Cardiac muscle cell (in vitro differentiated cells and primary cell): ENCODE data around the gene LITAF. TPM values are rescaled to one million over a fixed set of nuclear protein-coding genes. Genes with fewer than 3 reads are reported as not detected.

Source experiments
- DNase-seq, 2 donors: peaks; one replicate each; pipeline versions ENCODE4 v3.0.0 to v3.0.0-alpha.2; 2010 to 2017; ENCODE audit warnings: low read depth in 1 of 2, low spot score in 1 of 2
- H3K27ac ChIP-seq: fragments of 200-600 bp; sonication (generic); 2 replicates; pipeline ENCODE4 v1.5.1; 2016
- H3K27me3 ChIP-seq: fragments of 200-600 bp; sonication (generic); 2 replicates; pipeline ENCODE4 v1.6.0; 2016; ENCODE audit warnings: control low read depth
- H3K36me3 ChIP-seq: fragments of 200-600 bp; sonication (generic); 2 replicates; pipeline ENCODE4 v1.5.1; 2016; ENCODE audit warnings: control low read depth
- H3K4me1 ChIP-seq: fragments of 200-600 bp; sonication (generic); 2 replicates; pipeline ENCODE4 v1.8.1; 2017; ENCODE audit warnings: low read depth, mild to moderate bottlenecking, mixed run types
- H3K4me3 ChIP-seq: fragments of 200-600 bp; sonication (generic); 2 replicates; pipeline ENCODE4 v1.5.1; 2016; ENCODE audit warnings: mild to moderate bottlenecking
- H3K9me3 ChIP-seq: fragments of 200-600 bp; sonication (generic); 2 replicates; pipeline ENCODE4 v1.5.1; 2017; ENCODE audit warnings: low read depth, mild to moderate bottlenecking, control low read depth
- CTCF ChIP-seq: IDR thresholded peaks from 2 replicates; pipeline ENCODE4 v1.5.1; 2012; ENCODE audit warnings: low read depth, mild to moderate bottlenecking, low read length
- polyA plus RNA-seq: library from polyadenylated mRNA; unstranded; fragments of >200 nt; fragmentation: Nextera tagmentation; extraction: Ambion mirVana; gene quantifications from 2 replicates; pipeline ENCODE4 v1.2.1, GENCODE V29; 2016
- total RNA-seq: library from RNA; depleted of rRNA; stranded (reverse); fragments of >200 nt; gene quantifications from 2 replicates; pipeline ENCODE4 v1.2.3, GENCODE V29; 2016

Gene LITAF
- total and polyA plus RNA-seq, 2 experiments from 2014 or later: 42.1 to 43.3 TPM

DNA sequence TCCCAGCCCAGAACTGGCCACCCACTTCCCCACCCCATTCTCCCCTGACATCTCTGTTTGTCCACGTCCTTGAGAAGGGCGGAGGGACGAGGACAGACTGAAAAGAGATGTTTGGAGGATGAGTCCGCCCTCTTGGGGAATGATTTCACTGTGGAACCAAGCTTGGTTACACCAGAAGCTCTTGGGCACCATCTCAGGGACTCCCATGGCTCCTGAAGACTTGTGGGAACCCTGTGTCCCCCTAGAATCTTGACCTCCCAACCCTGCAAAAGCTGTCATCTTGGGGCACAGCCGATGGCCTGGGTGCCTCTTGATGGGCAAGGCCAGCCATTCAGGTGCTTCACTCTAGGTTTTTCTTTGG is 25.9 kb upstream of the LITAF start:
- no peak for TF ChIP-seq CTCF
- Histone ChIP-seq H3K27ac (no peak overlapping the region), H3K4me1 (peaks cover 10% of the 10 kb centered on the region), H3K9me3 (no peaks in the 10 kb centered on the region), H3K36me3 (no peaks in the 10 kb centered on the region), H3K27me3 (no peaks in the 10 kb centered on the region), H3K4me3 (no peak overlapping the region)
- no peak for DNase-seq

DNA sequence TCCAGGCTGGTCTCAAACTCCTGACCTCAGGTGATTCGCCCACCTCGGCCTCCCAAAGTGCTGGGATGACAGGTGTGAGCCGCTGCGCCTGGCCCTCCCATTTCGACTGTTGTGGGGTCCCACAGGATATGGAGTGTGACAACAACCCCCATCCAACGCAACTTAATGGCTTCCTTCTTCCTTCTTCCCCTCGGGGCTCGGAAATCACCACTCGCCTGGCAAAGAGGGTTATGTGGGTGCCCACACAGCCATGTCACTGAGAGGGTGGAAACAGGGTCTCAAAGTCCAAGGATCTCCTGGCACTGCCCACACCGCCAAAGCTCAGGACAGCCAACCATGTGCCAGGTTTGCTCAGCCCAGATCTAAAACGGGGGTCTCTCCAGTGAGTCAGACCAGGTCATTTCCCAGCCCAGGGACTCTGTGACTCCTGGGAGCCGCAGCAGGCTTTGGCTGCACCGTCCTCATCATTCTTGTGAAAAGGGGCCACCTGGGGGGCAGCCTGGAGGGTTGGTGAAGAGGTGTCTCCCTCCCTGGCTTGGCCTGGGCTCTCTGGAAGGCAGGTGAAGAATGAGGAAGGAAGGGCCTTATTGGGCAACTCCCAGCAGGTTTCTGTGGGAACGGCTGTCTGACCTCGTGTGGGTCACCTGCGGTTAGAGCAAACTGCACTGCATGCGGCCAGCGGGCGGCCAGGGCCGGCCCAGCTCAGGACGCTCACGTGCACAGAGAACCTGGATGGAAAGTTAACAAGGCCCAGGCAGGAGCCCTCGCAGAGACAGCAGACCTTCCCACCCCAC is 25.3 kb upstream of the LITAF start:
- H3K27ac ChIP-seq: no peak overlapping the region
- DNase-seq: no peak
- H3K4me1 ChIP-seq: peaks cover 10% of the 10 kb centered on the region
- no peaks in the 10 kb centered on the region for H3K9me3 ChIP-seq
- H3K4me3 ChIP-seq: no peak overlapping the region
- TF ChIP-seq CTCF: no peak
- H3K36me3 ChIP-seq: no peaks in the 10 kb centered on the region
- H3K27me3 ChIP-seq: no peaks in the 10 kb centered on the region

GRCh38 chr16:11610580-11610979 is 23.9 kb upstream of the LITAF start:
- Histone ChIP-seq H3K36me3 (no peaks in the 10 kb centered on the region), H3K9me3 (no peaks in the 10 kb centered on the region), H3K27me3 (no peaks in the 10 kb centered on the region), H3K4me1 (peaks cover 10% of the 10 kb centered on the region), H3K4me3 (no peak overlapping the region), H3K27ac (no peak overlapping the region)
- no peak for TF ChIP-seq CTCF
- DNase-seq: no peak

DNA sequence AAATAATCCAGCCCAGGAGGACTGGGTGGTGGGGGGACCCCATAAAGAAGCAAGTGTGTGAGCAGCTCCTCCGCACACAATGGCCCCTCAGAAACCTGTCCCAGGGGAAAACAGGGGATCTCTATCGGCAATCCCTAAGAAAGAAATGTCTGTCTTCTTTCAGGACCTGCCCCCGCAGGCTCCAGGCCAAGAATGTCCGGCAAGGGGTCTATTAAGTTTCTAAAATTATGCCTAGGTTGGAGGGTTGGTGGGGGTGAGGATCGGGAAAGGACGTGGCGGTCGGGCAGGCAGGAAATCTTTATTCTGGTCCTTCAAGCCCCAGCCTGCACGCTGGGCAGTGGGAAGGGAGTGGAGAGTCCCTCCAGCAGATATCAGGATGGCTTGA is 23.4 kb upstream of the LITAF start:
- no peaks in the 10 kb centered on the region for H3K9me3 ChIP-seq
- no peak for TF ChIP-seq CTCF
- H3K4me1 ChIP-seq: peaks cover 10% of the 10 kb centered on the region
- H3K4me3 ChIP-seq: no peak overlapping the region
- DNase-seq: no peak
- no peaks in the 10 kb centered on the region for H3K36me3 ChIP-seq
- no peaks in the 10 kb centered on the region for H3K27me3 ChIP-seq
- no peak overlapping the region for H3K27ac ChIP-seq

GRCh38 chr16:11609474-11610120 is 22.9 kb upstream of the LITAF start:
- H3K36me3 ChIP-seq: no peaks in the 10 kb centered on the region
- no peak overlapping the region for H3K4me3 ChIP-seq
- H3K9me3 ChIP-seq: no peaks in the 10 kb centered on the region
- DNase-seq: no peak
- H3K4me1 ChIP-seq: peaks cover 10% of the 10 kb centered on the region
- H3K27me3 ChIP-seq: no peaks in the 10 kb centered on the region
- TF ChIP-seq CTCF: no peak
- no peak overlapping the region for H3K27ac ChIP-seq
